ENCODE measurements around the gene PPP4R3A. TPM values are rescaled to one million over a fixed set of nuclear protein-coding genes. Genes with fewer than 3 reads are reported as not detected.

The PPP4R3A gene
- total RNA-seq, 2 donors from 2014 or later = 95.2 to 96.6 TPM

DNA sequence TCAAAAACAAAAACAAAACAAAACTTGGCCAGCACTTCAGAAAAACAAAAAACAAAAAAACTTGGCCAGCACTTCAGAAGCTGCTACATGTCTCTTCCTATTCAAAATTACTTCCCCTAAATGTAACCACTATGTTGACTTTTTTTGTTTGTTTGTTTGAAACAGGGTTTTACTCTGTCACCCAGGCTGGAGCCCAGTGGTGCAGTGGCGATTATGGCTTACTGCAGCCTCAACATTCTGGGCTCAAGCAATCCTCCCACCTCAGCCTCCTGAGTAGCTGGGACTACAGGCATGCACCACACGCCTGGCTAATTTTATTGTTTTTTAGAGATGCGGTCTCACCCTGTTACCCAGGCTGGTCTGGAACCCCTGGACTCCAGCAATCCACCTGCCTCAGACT, 38.0 kb upstream of the PPP4R3A start:
- H3K4me1 Mint-ChIP-seq = no peaks in the 10 kb centered on the region

DNA sequence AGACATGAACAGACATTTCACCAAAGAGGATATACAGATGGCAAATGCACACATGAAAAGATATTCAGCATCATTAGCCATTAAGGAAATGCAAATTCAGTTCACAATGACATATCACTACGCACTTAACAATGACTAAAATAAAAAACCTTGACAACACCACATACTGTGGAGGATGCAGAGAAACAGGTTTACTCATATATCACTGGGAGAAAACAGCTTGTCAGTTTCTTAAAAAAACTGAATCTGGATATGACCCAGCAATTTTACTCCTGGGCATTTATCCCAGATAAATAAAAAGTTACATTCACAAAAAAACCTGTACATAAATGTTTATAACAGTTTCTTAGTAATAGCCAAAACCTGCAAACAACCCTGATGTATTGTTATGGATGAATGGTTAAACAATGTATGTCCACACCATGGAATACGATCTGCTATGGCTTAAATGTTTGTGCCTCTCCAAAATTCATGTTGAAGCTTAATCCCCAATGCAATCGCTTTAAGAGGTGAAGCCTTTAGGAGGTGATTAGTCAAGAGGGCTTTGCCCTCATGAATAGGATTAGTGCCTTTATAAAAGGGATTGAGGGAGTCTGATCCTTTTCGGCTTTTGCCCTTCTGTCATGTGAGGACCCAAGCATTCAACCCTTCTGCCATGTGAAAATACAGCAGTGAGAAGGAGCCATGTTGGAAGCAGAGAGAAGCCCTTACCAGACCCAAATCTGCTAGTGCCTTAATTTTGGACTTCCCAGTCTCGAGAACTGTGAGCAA, 36.0 kb upstream of the PPP4R3A start:
- Mint-ChIP-seq H3K4me1 (no peaks in the 10 kb centered on the region), H3K9me3 (peaks cover 15% of the 10 kb centered on the region), H3K27me3 (ENCODE audit: insufficient read depth) (peaks cover 9% of the 10 kb centered on the region), H3K4me3 (no peak overlapping the region), H3K36me3 (ENCODE audit: low read depth) (no peaks in the 10 kb centered on the region), H3K27ac (no peak overlapping the region)
- 87 to 89% methylated on average over 3 to 4 of the region's 5 CpGs for WGBS, 2 experiments (ENCODE audit: insufficient coverage in 1 of 2, insufficient read length in 1 of 2)
- no peak overlapping the region for H3K27ac ChIP-seq (ENCODE audit: low read depth, low read length)
- H3K9me3 ChIP-seq (ENCODE audit: control insufficient read depth, low read length) = no peaks in the 10 kb centered on the region
- H3K4me1 ChIP-seq (ENCODE audit: control insufficient read depth, insufficient read depth, low read length) = no peaks in the 10 kb centered on the region
- TF ChIP-seq, protein P1, sequence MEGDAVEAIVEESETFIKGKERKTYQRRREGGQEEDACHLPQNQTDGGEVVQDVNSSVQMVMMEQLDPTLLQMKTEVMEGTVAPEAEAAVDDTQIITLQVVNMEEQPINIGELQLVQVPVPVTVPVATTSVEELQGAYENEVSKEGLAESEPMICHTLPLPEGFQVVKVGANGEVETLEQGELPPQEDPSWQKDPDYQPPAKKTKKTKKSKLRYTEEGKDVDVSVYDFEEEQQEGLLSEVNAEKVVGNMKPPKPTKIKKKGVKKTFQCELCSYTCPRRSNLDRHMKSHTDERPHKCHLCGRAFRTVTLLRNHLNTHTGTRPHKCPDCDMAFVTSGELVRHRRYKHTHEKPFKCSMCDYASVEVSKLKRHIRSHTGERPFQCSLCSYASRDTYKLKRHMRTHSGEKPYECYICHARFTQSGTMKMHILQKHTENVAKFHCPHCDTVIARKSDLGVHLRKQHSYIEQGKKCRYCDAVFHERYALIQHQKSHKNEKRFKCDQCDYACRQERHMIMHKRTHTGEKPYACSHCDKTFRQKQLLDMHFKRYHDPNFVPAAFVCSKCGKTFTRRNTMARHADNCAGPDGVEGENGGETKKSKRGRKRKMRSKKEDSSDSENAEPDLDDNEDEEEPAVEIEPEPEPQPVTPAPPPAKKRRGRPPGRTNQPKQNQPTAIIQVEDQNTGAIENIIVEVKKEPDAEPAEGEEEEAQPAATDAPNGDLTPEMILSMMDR (conservative IDR thresholded peaks at IDR 0.05) = no peak
- no peak for DNase-seq
- no peak overlapping the region for H3K4me3 ChIP-seq (ENCODE audit: low read length)
- no peak overlapping the region for H3K9ac ChIP-seq (ENCODE audit: extremely low read depth, low read length, poor library complexity, severe bottlenecking)
- no peaks in the 10 kb centered on the region for H3K36me3 ChIP-seq (ENCODE audit: control insufficient read depth, insufficient read depth, low read length)
- H3K27me3 ChIP-seq (ENCODE audit: control insufficient read depth, insufficient read depth, low read length, poor library complexity, severe bottlenecking) = no peaks in the 10 kb centered on the region

More for the DNA sequence above, 38.0 kb upstream of the PPP4R3A start:
- Histone ChIP-seq H3K36me3 (ENCODE audit: control insufficient read depth, insufficient read depth, low read length) (no peaks in the 10 kb centered on the region), H3K27ac (ENCODE audit: low read depth, low read length) (no peak overlapping the region), H3K4me1 (ENCODE audit: control insufficient read depth, insufficient read depth, low read length) (no peaks in the 10 kb centered on the region), H3K9ac (ENCODE audit: extremely low read depth, low read length, poor library complexity, severe bottlenecking) (no peak overlapping the region), H3K27me3 (ENCODE audit: control insufficient read depth, insufficient read depth, low read length, poor library complexity, severe bottlenecking) (no peaks in the 10 kb centered on the region), H3K9me3 (ENCODE audit: control insufficient read depth, low read length) (no peaks in the 10 kb centered on the region), H3K4me3 (ENCODE audit: low read length) (no peak overlapping the region)
- TF ChIP-seq, protein P1 (conservative IDR thresholded peaks at IDR 0.05) = no peak
- no peak overlapping the region for H3K4me3 Mint-ChIP-seq
- peaks cover 6% of the 10 kb centered on the region for H3K27me3 Mint-ChIP-seq (ENCODE audit: insufficient read depth)
- H3K27ac Mint-ChIP-seq = no peak overlapping the region
- H3K9me3 Mint-ChIP-seq = peaks cover 9% of the 10 kb centered on the region
- 73 to 89% methylated on average over 2 to 3 of the region's 3 CpGs for WGBS, 2 experiments (ENCODE audit: insufficient coverage in 1 of 2, insufficient read length in 1 of 2)
- H3K36me3 Mint-ChIP-seq (ENCODE audit: low read depth) = no peaks in the 10 kb centered on the region
- DNase-seq = no peak

DNA sequence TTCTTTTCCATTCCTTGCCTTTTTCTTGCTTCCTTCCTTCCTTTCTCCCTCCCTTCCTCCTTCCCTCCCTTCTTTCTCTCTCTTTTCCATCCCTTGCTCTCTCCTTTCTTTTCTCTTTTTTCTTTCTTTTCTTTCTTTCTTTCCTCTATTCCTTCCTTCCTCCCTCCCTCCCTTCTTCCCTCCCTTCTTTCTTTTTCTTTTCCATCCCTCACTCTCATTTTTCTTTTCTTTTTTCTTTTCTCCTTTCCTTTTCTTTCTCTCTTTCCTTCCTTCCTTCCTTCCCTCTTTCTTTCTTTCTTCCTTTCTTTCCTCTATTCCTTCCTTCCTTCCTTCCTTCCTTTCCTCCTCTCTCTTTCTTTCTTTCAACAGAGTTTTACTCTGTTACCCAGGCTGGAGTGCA, 35.1 kb upstream of the PPP4R3A start:
- no peak overlapping the region for H3K27ac Mint-ChIP-seq
- Histone ChIP-seq H3K9me3 (ENCODE audit: control insufficient read depth, low read length) (no peaks in the 10 kb centered on the region), H3K36me3 (ENCODE audit: control insufficient read depth, insufficient read depth, low read length) (no peaks in the 10 kb centered on the region), H3K9ac (ENCODE audit: extremely low read depth, low read length, poor library complexity, severe bottlenecking) (no peak overlapping the region), H3K4me3 (ENCODE audit: low read length) (no peak overlapping the region), H3K27ac (ENCODE audit: low read depth, low read length) (no peak overlapping the region), H3K27me3 (ENCODE audit: control insufficient read depth, insufficient read depth, low read length, poor library complexity, severe bottlenecking) (no peaks in the 10 kb centered on the region), H3K4me1 (ENCODE audit: control insufficient read depth, insufficient read depth, low read length) (no peaks in the 10 kb centered on the region)
- no peak for DNase-seq
- H3K4me3 Mint-ChIP-seq = no peak overlapping the region
- no peaks in the 10 kb centered on the region for H3K36me3 Mint-ChIP-seq (ENCODE audit: low read depth)
- TF ChIP-seq, protein P1 (conservative IDR thresholded peaks at IDR 0.05) = no peak
- peaks cover 23% of the 10 kb centered on the region for H3K9me3 Mint-ChIP-seq
- H3K27me3 Mint-ChIP-seq (ENCODE audit: insufficient read depth) = peaks cover 12% of the 10 kb centered on the region
- no peaks in the 10 kb centered on the region for H3K4me1 Mint-ChIP-seq

Data from endodermal cell (in vitro differentiated cells).